ENCODE results near the gene CXCL17.

Gene CXCL17

DNA sequence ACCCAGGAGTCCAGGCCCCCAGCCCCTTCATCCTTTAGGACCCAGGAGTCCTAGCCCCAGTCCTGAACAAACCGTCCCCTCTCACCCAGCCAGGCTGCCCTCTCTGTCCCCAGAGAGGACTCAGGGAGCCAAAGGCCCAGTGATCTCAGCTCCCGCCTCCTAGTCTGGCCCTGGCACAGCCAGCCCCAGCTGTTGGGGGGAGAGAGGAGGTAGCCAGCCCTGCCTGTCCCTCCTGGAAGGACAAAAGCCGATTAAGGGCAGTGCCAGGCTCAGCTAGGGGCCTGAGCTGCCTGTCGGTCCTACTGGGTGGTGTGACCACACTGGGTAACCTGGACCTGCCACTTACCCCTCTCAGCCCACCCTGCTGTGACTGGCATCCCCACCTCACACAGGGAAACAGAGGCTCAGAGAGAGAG lies 30.1 kb downstream of the CXCL17 start:
- DNase-seq, result no peak
- WGBS (ENCODE audit: extremely low coverage, insufficient coverage, insufficient read length), result no CpG with 5 or more reads among the region's 4 CpGs
- no peaks in the 10 kb centered on the region for H3K79me1 ChIP-seq (ENCODE audit: low read length)
- H3K14ac ChIP-seq (ENCODE audit: low read length), result no peak overlapping the region
- no peak overlapping the region for H3K23ac ChIP-seq (ENCODE audit: low read length)
- no peak overlapping the region for H4K91ac ChIP-seq (ENCODE audit: low read depth, low read length)
- no peaks in the 10 kb centered on the region for H3K79me2 ChIP-seq (ENCODE audit: control insufficient read depth, insufficient read depth, low read length, poor library complexity)
- no peak overlapping the region for H4K12ac ChIP-seq (ENCODE audit: low read depth, low read length)
- no peak overlapping the region for H3K9ac ChIP-seq (ENCODE audit: low read length)
- peaks cover 1% of the 10 kb centered on the region for H3K9me3 ChIP-seq (ENCODE audit: insufficient read depth, low read depth, low read length)
- H3K36me3 ChIP-seq (ENCODE audit: control insufficient read depth in 1 of 2, insufficient read depth in 2 of 2, low read length in 2 of 2), result no peaks in the 10 kb centered on the region
- H2AFZ ChIP-seq (ENCODE audit: insufficient read depth, low read length, poor library complexity), result no peak overlapping the region
- no peaks in the 10 kb centered on the region for H3K27me3 ChIP-seq (ENCODE audit: insufficient read depth, low read length)
- no peak overlapping the region for H4K8ac ChIP-seq (ENCODE audit: low read depth, low read length)
- H3K4me2 ChIP-seq (ENCODE audit: low read length), result no peak overlapping the region
- H3K4ac ChIP-seq (ENCODE audit: low read depth, low read length), result no peak overlapping the region
- no peak overlapping the region for H2BK120ac ChIP-seq (ENCODE audit: insufficient read depth, low read length, poor library complexity)
- H3K4me1 ChIP-seq (ENCODE audit: control insufficient read depth in 1 of 2, insufficient read depth in 2 of 2, low read length in 2 of 2), result no peaks in the 10 kb centered on the region
- no peak overlapping the region for H3K18ac ChIP-seq (ENCODE audit: low read length)
- H2BK12ac ChIP-seq (ENCODE audit: low read length), result no peak overlapping the region
- no peak overlapping the region for H2AK5ac ChIP-seq (ENCODE audit: low read length)
- H3K27ac ChIP-seq (ENCODE audit: low read depth, low read length), result no peak overlapping the region
- no peak overlapping the region for H2BK5ac ChIP-seq (ENCODE audit: low read depth, low read length, poor library complexity)
- H3K4me3 ChIP-seq (ENCODE audit: low read depth, low read length), result no peak overlapping the region

DNA sequence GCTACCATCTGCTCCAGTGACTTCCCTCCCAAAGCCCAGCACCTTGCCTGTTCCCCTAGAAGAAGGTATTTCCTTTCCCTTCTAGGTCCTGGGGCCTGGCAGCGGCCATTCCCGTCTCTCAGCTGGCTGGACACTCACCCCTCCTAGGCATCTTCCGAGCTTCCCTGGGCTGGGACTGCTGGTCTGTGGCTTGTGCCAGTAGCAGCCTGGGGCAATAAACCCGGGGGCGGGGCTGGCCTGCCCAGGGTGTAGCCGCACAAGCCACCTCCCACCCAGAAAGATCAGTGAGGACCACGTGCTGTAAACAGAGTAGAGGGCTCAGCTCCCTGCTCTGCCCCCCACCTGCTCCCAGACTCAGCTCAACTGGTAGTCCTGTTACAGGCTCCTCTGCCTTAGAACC lies 30.5 kb downstream of the CXCL17 start:
- Histone ChIP-seq H3K36me3 (ENCODE audit: control insufficient read depth in 1 of 2, insufficient read depth in 2 of 2, low read length in 2 of 2) (no peaks in the 10 kb centered on the region), H3K4me3 (ENCODE audit: low read depth, low read length) (no peak overlapping the region), H3K4me2 (ENCODE audit: low read length) (no peak overlapping the region), H2AFZ (ENCODE audit: insufficient read depth, low read length, poor library complexity) (no peak overlapping the region), H2BK120ac (ENCODE audit: insufficient read depth, low read length, poor library complexity) (no peak overlapping the region), H3K4me1 (ENCODE audit: control insufficient read depth in 1 of 2, insufficient read depth in 2 of 2, low read length in 2 of 2) (no peaks in the 10 kb centered on the region), H3K27ac (ENCODE audit: low read depth, low read length) (no peak overlapping the region), H3K27me3 (ENCODE audit: insufficient read depth, low read length) (no peaks in the 10 kb centered on the region), H3K79me2 (ENCODE audit: control insufficient read depth, insufficient read depth, low read length, poor library complexity) (no peaks in the 10 kb centered on the region), H4K91ac (ENCODE audit: low read depth, low read length) (no peak overlapping the region), H3K79me1 (ENCODE audit: low read length) (no peaks in the 10 kb centered on the region), H2AK5ac (ENCODE audit: low read length) (no peak overlapping the region), H4K8ac (ENCODE audit: low read depth, low read length) (no peak overlapping the region), H3K14ac (ENCODE audit: low read length) (no peak overlapping the region), H3K9ac (ENCODE audit: low read length) (no peak overlapping the region), H2BK12ac (ENCODE audit: low read length) (no peak overlapping the region), H3K18ac (ENCODE audit: low read length) (no peak overlapping the region), H3K4ac (ENCODE audit: low read depth, low read length) (no peak overlapping the region), H2BK5ac (ENCODE audit: low read depth, low read length, poor library complexity) (no peak overlapping the region), H3K9me3 (ENCODE audit: insufficient read depth, low read depth, low read length) (peaks cover 1% of the 10 kb centered on the region), H4K12ac (ENCODE audit: low read depth, low read length) (no peak overlapping the region), H3K23ac (ENCODE audit: low read length) (no peak overlapping the region)
- DNase-seq, result no peak
- no CpG with 5 or more reads among the region's 7 CpGs for WGBS (ENCODE audit: extremely low coverage, insufficient coverage, insufficient read length)

DNA sequence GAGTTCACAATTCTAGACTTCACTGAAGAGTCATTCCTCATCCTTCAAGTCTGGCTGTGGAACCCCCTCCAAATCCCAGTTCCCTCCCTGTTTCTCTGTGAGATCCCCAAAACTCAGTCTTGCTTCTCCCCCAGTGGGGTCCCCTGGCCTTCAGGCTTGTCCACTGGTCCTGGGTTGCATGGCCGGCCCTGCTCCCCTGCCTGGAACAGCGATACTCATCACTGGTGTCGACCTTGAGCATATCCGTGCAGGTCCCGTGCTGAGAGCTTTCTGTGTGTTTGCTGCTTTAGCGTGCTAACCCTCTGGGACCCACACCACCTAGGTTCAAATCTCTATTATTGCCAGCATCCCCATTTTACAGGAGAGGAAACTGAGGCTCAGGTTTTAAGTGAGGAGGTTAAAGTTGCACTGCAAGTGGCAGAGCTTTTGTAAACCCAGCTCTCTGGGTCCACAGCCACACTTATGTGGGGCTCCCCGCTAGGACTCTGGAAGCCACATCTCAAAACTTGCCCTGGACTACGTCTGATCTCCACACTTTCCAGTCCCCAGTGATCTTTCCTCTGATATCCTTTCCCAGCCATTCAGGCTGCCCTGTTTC lies 31.1 kb downstream of the CXCL17 start:
- peaks cover 1% of the 10 kb centered on the region for H3K9me3 ChIP-seq (ENCODE audit: insufficient read depth, low read depth, low read length)
- H2AFZ ChIP-seq (ENCODE audit: insufficient read depth, low read length, poor library complexity), result no peak overlapping the region
- H3K9ac ChIP-seq (ENCODE audit: low read length), result no peak overlapping the region
- no CpG with 5 or more reads among the region's 8 CpGs for WGBS (ENCODE audit: extremely low coverage, insufficient coverage, insufficient read length)
- no peak overlapping the region for H2BK12ac ChIP-seq (ENCODE audit: low read length)
- H4K12ac ChIP-seq (ENCODE audit: low read depth, low read length), result no peak overlapping the region
- H2AK5ac ChIP-seq (ENCODE audit: low read length), result no peak overlapping the region
- no peaks in the 10 kb centered on the region for H3K27me3 ChIP-seq (ENCODE audit: insufficient read depth, low read length)
- H3K27ac ChIP-seq (ENCODE audit: low read depth, low read length), result no peak overlapping the region
- no peak overlapping the region for H4K91ac ChIP-seq (ENCODE audit: low read depth, low read length)
- no peak overlapping the region for H3K4me2 ChIP-seq (ENCODE audit: low read length)
- no peaks in the 10 kb centered on the region for H3K79me2 ChIP-seq (ENCODE audit: control insufficient read depth, insufficient read depth, low read length, poor library complexity)
- no peaks in the 10 kb centered on the region for H3K4me1 ChIP-seq (ENCODE audit: control insufficient read depth in 1 of 2, insufficient read depth in 2 of 2, low read length in 2 of 2)
- no peak overlapping the region for H4K8ac ChIP-seq (ENCODE audit: low read depth, low read length)
- no peaks in the 10 kb centered on the region for H3K79me1 ChIP-seq (ENCODE audit: low read length)
- DNase-seq, result no peak
- no peak overlapping the region for H3K4me3 ChIP-seq (ENCODE audit: low read depth, low read length)
- H3K4ac ChIP-seq (ENCODE audit: low read depth, low read length), result no peak overlapping the region
- H3K23ac ChIP-seq (ENCODE audit: low read length), result no peak overlapping the region
- H3K14ac ChIP-seq (ENCODE audit: low read length), result no peak overlapping the region
- no peak overlapping the region for H2BK5ac ChIP-seq (ENCODE audit: low read depth, low read length, poor library complexity)
- no peaks in the 10 kb centered on the region for H3K36me3 ChIP-seq (ENCODE audit: control insufficient read depth in 1 of 2, insufficient read depth in 2 of 2, low read length in 2 of 2)
- H3K18ac ChIP-seq (ENCODE audit: low read length), result no peak overlapping the region
- H2BK120ac ChIP-seq (ENCODE audit: insufficient read depth, low read length, poor library complexity), result no peak overlapping the region

DNA sequence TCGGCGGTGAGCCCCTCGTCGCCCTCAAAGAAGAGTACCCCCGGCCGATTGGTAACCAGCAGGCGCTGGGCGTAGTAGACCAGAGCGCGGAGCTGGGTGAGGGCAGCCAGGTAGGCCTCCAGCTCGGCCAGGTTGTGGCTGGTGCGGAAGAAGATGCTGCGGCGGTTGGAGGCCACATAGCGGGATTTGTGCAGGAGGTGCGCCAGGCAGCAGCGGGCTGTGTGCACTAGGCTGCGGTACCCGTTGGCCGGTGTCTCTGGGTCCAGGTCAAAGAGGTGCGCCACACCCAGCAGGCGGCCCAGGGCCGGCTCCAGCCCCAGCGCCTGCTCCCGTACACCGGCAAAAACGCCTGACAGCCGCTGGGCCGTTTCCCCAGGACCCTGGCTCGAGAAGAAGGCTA lies 32.4 kb downstream of the CXCL17 start:
- H3K23ac ChIP-seq (ENCODE audit: low read length), result no peak overlapping the region
- H2AK5ac ChIP-seq (ENCODE audit: low read length), result no peak overlapping the region
- no peak overlapping the region for H3K4me3 ChIP-seq (ENCODE audit: low read depth, low read length)
- peaks cover 1% of the 10 kb centered on the region for H3K9me3 ChIP-seq (ENCODE audit: insufficient read depth, low read depth, low read length)
- H3K9ac ChIP-seq (ENCODE audit: low read length), result no peak overlapping the region
- no peak overlapping the region for H2BK12ac ChIP-seq (ENCODE audit: low read length)
- no peaks in the 10 kb centered on the region for H3K27me3 ChIP-seq (ENCODE audit: insufficient read depth, low read length)
- no peak for DNase-seq
- no CpG with 5 or more reads among the region's 30 CpGs for WGBS (ENCODE audit: extremely low coverage, insufficient coverage, insufficient read length)
- H3K14ac ChIP-seq (ENCODE audit: low read length), result no peak overlapping the region
- H3K36me3 ChIP-seq (ENCODE audit: control insufficient read depth in 1 of 2, insufficient read depth in 2 of 2, low read length in 2 of 2), result no peaks in the 10 kb centered on the region
- no peak overlapping the region for H3K18ac ChIP-seq (ENCODE audit: low read length)
- no peak overlapping the region for H3K4me2 ChIP-seq (ENCODE audit: low read length)
- no peak overlapping the region for H3K27ac ChIP-seq (ENCODE audit: low read depth, low read length)
- no peak overlapping the region for H4K8ac ChIP-seq (ENCODE audit: low read depth, low read length)
- H3K79me1 ChIP-seq (ENCODE audit: low read length), result no peaks in the 10 kb centered on the region
- no peak overlapping the region for H3K4ac ChIP-seq (ENCODE audit: low read depth, low read length)
- no peak overlapping the region for H4K12ac ChIP-seq (ENCODE audit: low read depth, low read length)
- H3K79me2 ChIP-seq (ENCODE audit: control insufficient read depth, insufficient read depth, low read length, poor library complexity), result no peaks in the 10 kb centered on the region
- H2BK120ac ChIP-seq (ENCODE audit: insufficient read depth, low read length, poor library complexity), result no peak overlapping the region
- H2AFZ ChIP-seq (ENCODE audit: insufficient read depth, low read length, poor library complexity), result no peak overlapping the region
- no peaks in the 10 kb centered on the region for H3K4me1 ChIP-seq (ENCODE audit: control insufficient read depth in 1 of 2, insufficient read depth in 2 of 2, low read length in 2 of 2)
- no peak overlapping the region for H2BK5ac ChIP-seq (ENCODE audit: low read depth, low read length, poor library complexity)
- H4K91ac ChIP-seq (ENCODE audit: low read depth, low read length), result no peak overlapping the region
